Fibroblast of peridontal ligament (primary cell): ENCODE results near the gene LAPTM4A.
"Not testable (repeated sequence)": the region's sequence is repeated elsewhere in the genome, so short reads cannot be mapped to it uniquely, and the experiment has no call there.

Experiments
- DNase-seq: peaks from one replicate; pipeline ENCODE4 v3.0.0-alpha.2; 2010; ENCODE audit errors: extremely low read depth

The LAPTM4A gene

GRCh38 chr2:20076757-20077156 lies 25.3 kb upstream of the LAPTM4A start:
- DNase-seq, result no peak

GRCh38 chr2:20074901-20075300 lies 23.5 kb upstream of the LAPTM4A start:
- no peak for DNase-seq

- DNase-seq, result not testable (repeated sequence)
Measured at GRCh38 chr2:20074046-20074648, 22.7 kb upstream of the LAPTM4A start.

- peak; percentile 28 for DNase-seq
Measured at GRCh38 chr2:20073460-20073859, 22.0 kb upstream of the LAPTM4A start.

- DNase-seq, result peak; percentile 58
Measured at GRCh38 chr2:20072436-20073158, 21.2 kb upstream of the LAPTM4A start.

GRCh38 chr2:20071397-20072383 lies 20.3 kb upstream of the LAPTM4A start:
- DNase-seq, result peak; percentile 100

GRCh38 chr2:20069756-20070155 lies 18.3 kb upstream of the LAPTM4A start:
- DNase-seq, result no peak

- DNase-seq, result peak; percentile 98
Measured at GRCh38 chr2:20067992-20068584, 16.7 kb upstream of the LAPTM4A start.

GRCh38 chr2:20065885-20066602 lies 14.6 kb upstream of the LAPTM4A start:
- peak; percentile 51 for DNase-seq

GRCh38 chr2:20064841-20065240 lies 13.4 kb upstream of the LAPTM4A start:
- no peak for DNase-seq

- DNase-seq, result no peak
Measured at GRCh38 chr2:20064421-20064820, 13.0 kb upstream of the LAPTM4A start.

GRCh38 chr2:20062615-20063545 lies 11.5 kb upstream of the LAPTM4A start:
- peak; percentile 100 for DNase-seq

GRCh38 chr2:20061940-20062339 lies 10.5 kb upstream of the LAPTM4A start:
- no peak for DNase-seq

GRCh38 chr2:20061476-20061875 lies 10.0 kb upstream of the LAPTM4A start:
- DNase-seq, result peak; percentile 92

GRCh38 chr2:20060106-20060505 lies 8.7 kb upstream of the LAPTM4A start:
- no peak for DNase-seq

GRCh38 chr2:20057268-20057667 lies 5.8 kb upstream of the LAPTM4A start:
- DNase-seq, result no peak

- DNase-seq, result no peak
Measured at GRCh38 chr2:20054931-20055330, 3.5 kb upstream of the LAPTM4A start.

GRCh38 chr2:20054119-20054518 lies 2.7 kb upstream of the LAPTM4A start:
- no peak for DNase-seq

GRCh38 chr2:20052861-20053281 lies 1.4 kb upstream of the LAPTM4A start:
- peak; percentile 90 for DNase-seq

GRCh38 chr2:20052229-20052851 lies 912 bp upstream of the LAPTM4A start:
- no peak for DNase-seq
